Endothelial cell of umbilical vein (primary cell): ENCODE results near the gene TENM4. TPM values are rescaled to one million over a fixed set of nuclear protein-coding genes. Genes with fewer than 3 reads are reported as not detected.

Experiments
- BruUV-seq: library from RNA; stranded (reverse); fragments of 400-500 nt; replicated peaks from 2 replicates; lab custom pipeline; 2021; lab: Mats Ljungman, UMichigan
- CTCF ChIA-PET: fragments of 300-600, 350-600 bp; sonication (Branson Sonifier 250); formaldehyde crosslinking; loops from one replicate; lab custom pipeline; 2021; ENCODE audit warnings: antibody characterized with exemption, inconsistent platforms; lab: Charles Lee
- POLR2A ChIA-PET: fragments of 300-600, 350-600 bp; sonication (Branson Sonifier 250); formaldehyde crosslinking; loops from one replicate; lab custom pipeline; 2021; ENCODE audit warnings: antibody characterized with exemption, inconsistent platforms; lab: Charles Lee
- DNase-seq: peaks from one replicate; pipeline ENCODE4 v3.0.0-alpha.2; 2011; ENCODE audit warnings: low read depth, low spot score
- FAIRE-seq: peaks from 2 replicates; lab custom pipeline; 2011; peaks lifted over from hg19 to GRCh38; lab: Jason Lieb, UNC
- H2AFZ ChIP-seq: 2 replicates; pipeline ENCODE4 v1.6.0; 2012; ENCODE audit warnings: low read depth, low read length, control low read depth, inconsistent platforms
- H3K27ac ChIP-seq: 2 replicates; pipeline ENCODE4 v1.5.1; 2011; ENCODE audit warnings: low read depth, mild to moderate bottlenecking, control low read depth, low read length, moderate library complexity; ENCODE audit not compliant: insufficient read depth
- H3K27me3 ChIP-seq, 2 experiments: 2 replicates each; pipeline versions ENCODE4 v1.6.0 to v1.6.1; 2011; ENCODE audit warnings: low read length in 2 of 2, mixed read lengths in 1 of 2; ENCODE audit not compliant: control insufficient read depth in 2 of 2, insufficient read depth in 2 of 2
- H3K36me3 ChIP-seq, 2 experiments: 2 replicates in 1 of 2; 3 replicates in 1 of 2; pipeline ENCODE4 v1.5.1; 2011; ENCODE audit warnings: low read length in 2 of 2, mild to moderate bottlenecking in 1 of 2, moderate library complexity in 1 of 2; ENCODE audit not compliant: control insufficient read depth in 2 of 2, insufficient read depth in 2 of 2; ENCODE audit errors: extremely low read depth in 1 of 2
- H3K4me1 ChIP-seq: 3 replicates; pipeline ENCODE4 v1.5.1; 2011; ENCODE audit warnings: mild to moderate bottlenecking, low read length; ENCODE audit not compliant: control insufficient read depth, insufficient read depth; ENCODE audit errors: extremely low read depth
- H3K4me2 ChIP-seq: 2 replicates; pipeline ENCODE4 v1.6.1; 2011; ENCODE audit warnings: low read length, control low read depth, mixed read lengths; ENCODE audit not compliant: insufficient read depth
- H3K4me3 ChIP-seq, 3 experiments: fragments of 200-600 bp in 1 of 3; sonication (generic), shearing (Covaris generic) in 1 of 3; replicated peaks in 1 of 3; 2 replicates each; pipeline ENCODE4 v1.5.1; 2011 to 2016; ENCODE audit warnings: control low read depth in 3 of 3, low read length in 3 of 3, mild to moderate bottlenecking in 2 of 3, inconsistent platforms in 1 of 3, low read depth in 1 of 3, moderate library complexity in 1 of 3; ENCODE audit not compliant: insufficient read depth in 1 of 3
- H3K79me2 ChIP-seq: 2 replicates; pipeline ENCODE4 v1.6.0; 2012; ENCODE audit warnings: low read length, inconsistent platforms; ENCODE audit not compliant: control insufficient read depth, insufficient read depth
- H3K9ac ChIP-seq: replicated peaks from 2 replicates; pipeline ENCODE3; 2011; ENCODE audit warnings: low read length, control low read depth; ENCODE audit not compliant: insufficient read depth; ENCODE audit errors: extremely low read depth
- H3K9me1 ChIP-seq: replicated peaks from 3 replicates; pipeline ENCODE4 v1.6.0; 2011; ENCODE audit warnings: mild to moderate bottlenecking, low read length; ENCODE audit not compliant: control insufficient read depth, insufficient read depth; ENCODE audit errors: extremely low read depth
- H3K9me3 ChIP-seq: replicated peaks from 2 replicates; pipeline ENCODE4 v1.5.1; 2012; ENCODE audit warnings: low read length, inconsistent platforms; ENCODE audit not compliant: control insufficient read depth, insufficient read depth
- H4K20me1 ChIP-seq: replicated peaks from 2 replicates; pipeline ENCODE3; 2011; ENCODE audit warnings: mild to moderate bottlenecking, low read length; ENCODE audit not compliant: control insufficient read depth, insufficient read depth; ENCODE audit errors: extremely low read depth
- GATA2 ChIP-seq: IDR thresholded peaks from 2 replicates; pipeline ENCODE4 v1.7.0; 2011; ENCODE audit warnings: low read depth, mild to moderate bottlenecking, moderate library complexity, mixed read lengths, low read length; ENCODE audit not compliant: insufficient read length, insufficient read depth
- JUN ChIP-seq: IDR thresholded peaks from 2 replicates; pipeline ENCODE4 v1.6.1; 2011; ENCODE audit warnings: borderline replicate concordance, low read depth; ENCODE audit not compliant: insufficient read length, insufficient read depth
- MAX ChIP-seq: IDR thresholded peaks from 2 replicates; pipeline ENCODE4 v1.6.1; 2011; ENCODE audit not compliant: insufficient read depth, insufficient read length
- MYC ChIP-seq: IDR thresholded peaks from one replicate; pipeline ENCODE4 v1.6.1; 2011; ENCODE audit warnings: mild to moderate bottlenecking, low read depth, low read length
- POLR2A ChIP-seq: IDR thresholded peaks from 2 replicates; pipeline ENCODE4 v1.6.1; 2012; ENCODE audit warnings: low read depth, mild to moderate bottlenecking, control low read depth, low read length
- POLR2AphosphoS5 ChIP-seq: IDR thresholded peaks from 2 replicates; pipeline ENCODE4 v1.6.1; 2012; ENCODE audit warnings: low read depth, mild to moderate bottlenecking, control low read depth, low read length, moderate library complexity; ENCODE audit not compliant: insufficient read depth
- dilution Hi-C: fragments of 300-500 bp; cut with MboI; formaldehyde crosslinking; loops from one replicate; pipeline ENCODE4 v1.15.0; 2019; ENCODE audit warnings: low sequenced_read_pairs; ENCODE audit not compliant: extremely low pct_ligation_motif_present
- intact Hi-C: fragments of 100-400 bp; cut with micrococcal nuclease; formaldehyde crosslinking; loops from one replicate; pipeline ENCODE4 v1.10.0; 2022
- polyA plus RNA-seq, 4 experiments: library from polyadenylated mRNA; depleted of rRNA in 3 of 4; stranded (reverse) in 3 of 4; unstranded in 1 of 4; fragments of >200 nt; gene quantifications; 2 replicates each; pipeline versions ENCODE4 v1.2.1 to v1.2.3, GENCODE V29; 2011 to 2012; ENCODE audit warnings: missing spikeins in 1 of 4
- total RNA-seq: library from RNA; stranded (reverse); gene quantifications from 2 replicates; pipeline ENCODE4 v1.2.3, GENCODE V29; 2021
- TF ChIP-seq, protein P1 (sequence below), 2 donors: IDR thresholded peaks; 1 replicate in 1 of 2; 2 replicates in 1 of 2; pipeline ENCODE4 v1.5.1; 2011; ENCODE audit warnings: low read length in 2 of 2, mild to moderate bottlenecking in 2 of 2, moderate library complexity in 2 of 2, control low read depth in 1 of 2, inconsistent platforms in 1 of 2, low read depth in 1 of 2; ENCODE audit not compliant: insufficient read depth in 1 of 2; ENCODE audit errors: extremely low read depth in 1 of 2

TENM4 gene
- total and polyA plus RNA-seq, 2 donors (not counting 3 experiments of a cell fraction or from before 2014, with no cell fraction given): 0.06 to 0.27 TPM

GRCh38 chr11:78905756-78906155 lies 535.1 kb downstream of the TENM4 start:
- DNase-seq: no peak
- ChIA-PET CTCF (no interaction called here), POLR2A (no interaction called here)
- Histone ChIP-seq H3K9me3 (no peaks in the 10 kb centered on the region), H4K20me1 (no peaks in the 10 kb centered on the region), H3K4me3 (no peak overlapping the region), H3K9ac (no peak overlapping the region), H3K27ac (no peak overlapping the region), H3K4me2 (no peak overlapping the region), H3K36me3 (no peaks in the 10 kb centered on the region), H3K27me3 (no peaks in the 10 kb centered on the region), H3K9me1 (no peaks in the 10 kb centered on the region), H3K4me1 (no peaks in the 10 kb centered on the region), H2AFZ (no peak overlapping the region), H3K79me2 (no peaks in the 10 kb centered on the region)
- intact Hi-C loops (loop anchor here (1.0 kb wide), 1 partner anchor 171 kb away; no protein-coding TSS in a partner anchor), dilution Hi-C loops (no loop called here)
- FAIRE-seq: no peak
- BruUV-seq: no TSS peak
- TF ChIP-seq POLR2A (no peak), JUN (no peak), MYC (no peak), GATA2 (no peak), MAX (no peak), POLR2AphosphoS5 (no peak)
- TF ChIP-seq, protein P1, sequence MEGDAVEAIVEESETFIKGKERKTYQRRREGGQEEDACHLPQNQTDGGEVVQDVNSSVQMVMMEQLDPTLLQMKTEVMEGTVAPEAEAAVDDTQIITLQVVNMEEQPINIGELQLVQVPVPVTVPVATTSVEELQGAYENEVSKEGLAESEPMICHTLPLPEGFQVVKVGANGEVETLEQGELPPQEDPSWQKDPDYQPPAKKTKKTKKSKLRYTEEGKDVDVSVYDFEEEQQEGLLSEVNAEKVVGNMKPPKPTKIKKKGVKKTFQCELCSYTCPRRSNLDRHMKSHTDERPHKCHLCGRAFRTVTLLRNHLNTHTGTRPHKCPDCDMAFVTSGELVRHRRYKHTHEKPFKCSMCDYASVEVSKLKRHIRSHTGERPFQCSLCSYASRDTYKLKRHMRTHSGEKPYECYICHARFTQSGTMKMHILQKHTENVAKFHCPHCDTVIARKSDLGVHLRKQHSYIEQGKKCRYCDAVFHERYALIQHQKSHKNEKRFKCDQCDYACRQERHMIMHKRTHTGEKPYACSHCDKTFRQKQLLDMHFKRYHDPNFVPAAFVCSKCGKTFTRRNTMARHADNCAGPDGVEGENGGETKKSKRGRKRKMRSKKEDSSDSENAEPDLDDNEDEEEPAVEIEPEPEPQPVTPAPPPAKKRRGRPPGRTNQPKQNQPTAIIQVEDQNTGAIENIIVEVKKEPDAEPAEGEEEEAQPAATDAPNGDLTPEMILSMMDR (IDR thresholded peaks at IDR 0.05; ENCODE audit: extremely low read depth in 1 of 2, insufficient read depth in 1 of 2, low read depth in 1 of 2, low read length in 2 of 2): no peak
